ENCODE results near the gene SIGLEC8. TPM values are rescaled to one million over a fixed set of nuclear protein-coding genes. Genes with fewer than 3 reads are reported as not detected.

SIGLEC8 gene
- total and polyA plus RNA-seq, 2 of the 4 experiments (the other 2 are of a cell fraction), result not detected

- no peaks in the 10 kb centered on the region for H3K9me1 ChIP-seq (ENCODE audit: insufficient read depth, low read length)
- no TSS peak for BruUV-seq (replicated peaks)
- H3K4me3 ChIP-seq (ENCODE audit: insufficient read depth, low read depth, low read length), result no peak overlapping the region
- H3K4me1 ChIP-seq (ENCODE audit: control insufficient read depth, insufficient read depth, low read length), result no peaks in the 10 kb centered on the region
- no peak overlapping the region for H3K56ac ChIP-seq (ENCODE audit: extremely low read depth, insufficient read depth, low read length)
- H4K8ac ChIP-seq (ENCODE audit: low read depth in 2 of 2, low read length in 2 of 2), result no peak overlapping the region
- H4K91ac ChIP-seq (ENCODE audit: insufficient read depth, low read depth, low read length), result no peak overlapping the region
- TF ChIP-seq ELK1 (IDR thresholded peaks at IDR 0.05; ENCODE audit: borderline replicate concordance, low read depth, low read length) (no peak), NFE2L2 (IDR thresholded peaks at IDR 0.05; ENCODE audit: low read depth, low read length) (no peak), MAFK (IDR thresholded peaks at IDR 0.05; ENCODE audit: low read depth, low read length) (no peak), MAZ (IDR thresholded peaks at IDR 0.05; ENCODE audit: borderline replicate concordance, low read depth, low read length) (no peak), RAD21 (IDR thresholded peaks at IDR 0.05; ENCODE audit: low read length) (no peak), CHD1 (IDR thresholded peaks at IDR 0.05; ENCODE audit: low read depth, low read length) (no peak), CTCF (conservative IDR thresholded peaks at IDR 0.05; ENCODE audit: low read depth, low read length) (no peak), MXI1 (IDR thresholded peaks at IDR 0.05; ENCODE audit: borderline replicate concordance, low read depth, low read length) (no peak), CEBPB (IDR thresholded peaks at IDR 0.05; ENCODE audit: low read depth, low read length) (no peak), RCOR1 (IDR thresholded peaks at IDR 0.05; ENCODE audit: insufficient replicate concordance, low read length) (no peak), FOS (IDR thresholded peaks at IDR 0.05; ENCODE audit: low read depth, low read length) (no peak), BHLHE40 (IDR thresholded peaks at IDR 0.05; ENCODE audit: low read depth, low read length) (no peak), RFX5 (IDR thresholded peaks at IDR 0.05; ENCODE audit: low read depth, low read length) (no peak), USF2 (IDR thresholded peaks at IDR 0.05; ENCODE audit: low read depth, low read length) (no peak), SMC3 (IDR thresholded peaks at IDR 0.05; ENCODE audit: low read depth, low read length) (no peak), POLR2A (IDR thresholded peaks at IDR 0.05; ENCODE audit: low read depth, low read length) (no peak)
- H2AK5ac ChIP-seq (ENCODE audit: low read depth, low read length), result no peak overlapping the region
- H4K5ac ChIP-seq (ENCODE audit: low read depth, low read length), result no peak overlapping the region
- peaks cover 17% of the 10 kb centered on the region for H3K9me3 ChIP-seq (ENCODE audit: control insufficient read depth, insufficient read depth, low read length)
- WGBS, 2 experiments (ENCODE audit: extremely low coverage in 2 of 2, insufficient read length in 1 of 2), result 56% methylated on average over 2 of the region's 5 CpGs; no CpG with 5 or more reads in 1 of the 2 experiments
- no peak overlapping the region for H2BK5ac ChIP-seq (ENCODE audit: low read depth, low read length, poor library complexity, severe bottlenecking)
- dilution Hi-C loops (cut with HindIII; ENCODE audit: low sequenced_read_pairs, unreplicated experiment), result no loop called here
- H3K4ac ChIP-seq (ENCODE audit: low read depth, low read length), result no peak overlapping the region
- H2BK120ac ChIP-seq (ENCODE audit: low read depth, low read length), result no peak overlapping the region
- no peak overlapping the region for H3K9ac ChIP-seq (ENCODE audit: low read depth, low read length)
- H2BK15ac ChIP-seq (ENCODE audit: low read depth, low read length), result no peak overlapping the region
- no peaks in the 10 kb centered on the region for H4K20me1 ChIP-seq (ENCODE audit: insufficient read depth, low read length)
- CTCF ChIA-PET, result no interaction called here
- H3K4me2 ChIP-seq (ENCODE audit: low read depth, low read length), result no peak overlapping the region
- no peaks in the 10 kb centered on the region for H3K36me3 ChIP-seq (ENCODE audit: control insufficient read depth, insufficient read depth, low read length)
- no peak overlapping the region for H3K18ac ChIP-seq (ENCODE audit: low read depth, low read length)
- intact Hi-C loops (cut with micrococcal nuclease), result no loop called here
- H2AFZ ChIP-seq (replicated peaks; ENCODE audit: low read length, poor library complexity), result no peak overlapping the region
- no peaks in the 10 kb centered on the region for H3K79me1 ChIP-seq (ENCODE audit: low read depth in 1 of 2, low read length in 2 of 2)
- H2BK20ac ChIP-seq (ENCODE audit: low read depth, low read length), result no peak overlapping the region
- no peak overlapping the region for H3K27ac ChIP-seq (ENCODE audit: insufficient read depth, low read length)
- ATAC-seq (ENCODE audit: low read depth) (no peak), DNase-seq (no peak)
- H3K14ac ChIP-seq (replicated peaks; ENCODE audit: low read depth, low read length), result no peak overlapping the region
- POLR2A ChIA-PET (ENCODE audit: unreplicated experiment), result no interaction called here
- H3K23ac ChIP-seq (ENCODE audit: low read depth, low read length), result no peak overlapping the region
- H2AK9ac ChIP-seq (replicated peaks; ENCODE audit: low read depth, low read length, poor library complexity), result no peak overlapping the region
- in situ Hi-C loops (cut with MboI; ENCODE audit: low sequenced_read_pairs), result no loop called here
- no peaks in the 10 kb centered on the region for H3K27me3 ChIP-seq (ENCODE audit: control insufficient read depth, insufficient read depth, low read length)
These were observed 27.9 kb upstream of the SIGLEC8 start for GRCh38 chr19:51485960-51486660.

Measured in IMR-90 (cell line).